Stomach (tissue), 4 donors: ENCODE data around the gene DDB1.

Source experiments
- POLR2A ChIP-seq, 4 donors: fragments of 450-650 bp; IDR thresholded peaks; one replicate each; pipeline ENCODE4 v1.6.1; 2016; ENCODE audit warnings: antibody characterized with exemption in 4 of 4, control low read depth in 2 of 4, mild to moderate bottlenecking in 1 of 4, moderate library complexity in 1 of 4
- POLR2AphosphoS5 ChIP-seq, 3 donors: sonication (generic); formaldehyde crosslinking; IDR thresholded peaks; one replicate each; pipeline ENCODE4 v1.6.1; 2016; ENCODE audit warnings: antibody characterized with exemption in 3 of 3
- TF ChIP-seq, protein P1 (sequence below), 7 experiments: fragments of 450-650 bp in 4 of 7; fragments of 200-600 bp in 3 of 7; sonication (generic) in 3 of 7; IDR thresholded peaks; one replicate each; pipeline ENCODE4 v1.5.1; 2016 to 2019; ENCODE audit warnings: antibody characterized with exemption in 7 of 7, control low read depth in 2 of 7, mild to moderate bottlenecking in 1 of 7

DNA sequence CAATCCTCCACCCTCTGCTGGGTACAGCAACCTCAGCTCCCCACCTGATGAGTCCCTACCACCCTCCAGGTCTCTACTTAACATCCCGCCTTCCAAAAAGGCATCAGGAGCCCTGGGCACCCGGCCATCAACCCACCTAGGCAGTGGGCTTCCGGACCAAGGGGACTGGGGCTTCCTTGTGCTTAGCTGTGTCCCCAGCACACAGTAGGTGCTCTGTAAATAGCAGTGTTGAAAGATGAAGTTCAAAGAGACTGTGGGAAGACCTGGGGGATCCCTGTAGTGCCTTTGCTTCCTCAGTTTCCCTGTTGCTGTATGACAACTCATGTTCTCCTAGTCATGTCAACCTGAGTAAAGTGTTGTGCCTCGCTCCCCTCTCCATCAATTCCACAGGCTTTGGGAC is 58.8 kb downstream of the DDB1 start:
- no peak for TF ChIP-seq POLR2AphosphoS5 (IDR thresholded peaks at IDR 0.05)
- TF ChIP-seq, protein P1, sequence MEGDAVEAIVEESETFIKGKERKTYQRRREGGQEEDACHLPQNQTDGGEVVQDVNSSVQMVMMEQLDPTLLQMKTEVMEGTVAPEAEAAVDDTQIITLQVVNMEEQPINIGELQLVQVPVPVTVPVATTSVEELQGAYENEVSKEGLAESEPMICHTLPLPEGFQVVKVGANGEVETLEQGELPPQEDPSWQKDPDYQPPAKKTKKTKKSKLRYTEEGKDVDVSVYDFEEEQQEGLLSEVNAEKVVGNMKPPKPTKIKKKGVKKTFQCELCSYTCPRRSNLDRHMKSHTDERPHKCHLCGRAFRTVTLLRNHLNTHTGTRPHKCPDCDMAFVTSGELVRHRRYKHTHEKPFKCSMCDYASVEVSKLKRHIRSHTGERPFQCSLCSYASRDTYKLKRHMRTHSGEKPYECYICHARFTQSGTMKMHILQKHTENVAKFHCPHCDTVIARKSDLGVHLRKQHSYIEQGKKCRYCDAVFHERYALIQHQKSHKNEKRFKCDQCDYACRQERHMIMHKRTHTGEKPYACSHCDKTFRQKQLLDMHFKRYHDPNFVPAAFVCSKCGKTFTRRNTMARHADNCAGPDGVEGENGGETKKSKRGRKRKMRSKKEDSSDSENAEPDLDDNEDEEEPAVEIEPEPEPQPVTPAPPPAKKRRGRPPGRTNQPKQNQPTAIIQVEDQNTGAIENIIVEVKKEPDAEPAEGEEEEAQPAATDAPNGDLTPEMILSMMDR (IDR thresholded peaks at IDR 0.05): no peak
- no peak for TF ChIP-seq POLR2A (IDR thresholded peaks at IDR 0.05)
